NCI-H345 treated with DMSO at 0.1 percent for 48 hours (cell line): ENCODE data around the gene NTN5.
"Not testable (repeated sequence)": the region's sequence is repeated elsewhere in the genome, so short reads cannot be mapped to it uniquely, and the experiment has no call there.

ENCODE experiments used
- DNase-seq: peaks from one replicate; lab custom pipeline; 2025; ENCODE audit not compliant: unreplicated experiment; lab: John Stamatoyannopoulos, UW

The NTN5 gene

GRCh38 chr19:48670699-48671445 is 1.9 kb downstream of the NTN5 start:
- no peak for DNase-seq

- no peak for DNase-seq
Measured at GRCh38 chr19:48669903-48670668, 2.7 kb downstream of the NTN5 start.

GRCh38 chr19:48668761-48669160 is 4.1 kb downstream of the NTN5 start:
- DNase-seq: no peak

GRCh38 chr19:48668332-48668731 is 4.5 kb downstream of the NTN5 start:
- DNase-seq: no peak

- no peak for DNase-seq
Measured at GRCh38 chr19:48665786-48666185, 7.0 kb downstream of the NTN5 start.

- no peak for DNase-seq
Measured at GRCh38 chr19:48664476-48664875, 8.3 kb downstream of the NTN5 start.

- DNase-seq: no peak
Measured at GRCh38 chr19:48663667-48664066, 9.2 kb downstream of the NTN5 start.

- no peak for DNase-seq
Measured at GRCh38 chr19:48661711-48662090, 11.1 kb downstream of the NTN5 start.

GRCh38 chr19:48660852-48661710 is 11.7 kb downstream of the NTN5 start:
- no peak for DNase-seq

GRCh38 chr19:48659768-48660167 is 13.0 kb downstream of the NTN5 start:
- no peak for DNase-seq

GRCh38 chr19:48658483-48658882 is 14.3 kb downstream of the NTN5 start:
- DNase-seq: no peak

GRCh38 chr19:48657828-48658227 is 15.0 kb downstream of the NTN5 start:
- DNase-seq: not testable (repeated sequence)

GRCh38 chr19:48656840-48657474 is 15.9 kb downstream of the NTN5 start:
- DNase-seq: no peak

GRCh38 chr19:48654299-48655059 is 18.3 kb downstream of the NTN5 start:
- peak; percentile 11 for DNase-seq

GRCh38 chr19:48651683-48652048 is 21.2 kb downstream of the NTN5 start:
- no peak for DNase-seq

- DNase-seq: no peak
Measured at GRCh38 chr19:48650974-48651682, 21.7 kb downstream of the NTN5 start.

- no peak for DNase-seq
Measured at GRCh38 chr19:48648134-48648533, 24.7 kb downstream of the NTN5 start.

GRCh38 chr19:48646722-48647216 is 26.0 kb downstream of the NTN5 start:
- no peak for DNase-seq

GRCh38 chr19:48646001-48646721 is 26.7 kb downstream of the NTN5 start, which contains the start of gene CA11:
TSS of gene CA11 (minus strand) at chr19:48646187. CDS start at chr19:48645632, 555 bp downstream.
- DNase-seq: peak; percentile 71
